NCI-H446 (cell line): ENCODE measurements around the gene DCST2.

Source experiments
- DNase-seq, 2 experiments: peaks; one replicate each; lab custom pipeline; 2025; lab: John Stamatoyannopoulos, UW

The DCST2 gene

DNA sequence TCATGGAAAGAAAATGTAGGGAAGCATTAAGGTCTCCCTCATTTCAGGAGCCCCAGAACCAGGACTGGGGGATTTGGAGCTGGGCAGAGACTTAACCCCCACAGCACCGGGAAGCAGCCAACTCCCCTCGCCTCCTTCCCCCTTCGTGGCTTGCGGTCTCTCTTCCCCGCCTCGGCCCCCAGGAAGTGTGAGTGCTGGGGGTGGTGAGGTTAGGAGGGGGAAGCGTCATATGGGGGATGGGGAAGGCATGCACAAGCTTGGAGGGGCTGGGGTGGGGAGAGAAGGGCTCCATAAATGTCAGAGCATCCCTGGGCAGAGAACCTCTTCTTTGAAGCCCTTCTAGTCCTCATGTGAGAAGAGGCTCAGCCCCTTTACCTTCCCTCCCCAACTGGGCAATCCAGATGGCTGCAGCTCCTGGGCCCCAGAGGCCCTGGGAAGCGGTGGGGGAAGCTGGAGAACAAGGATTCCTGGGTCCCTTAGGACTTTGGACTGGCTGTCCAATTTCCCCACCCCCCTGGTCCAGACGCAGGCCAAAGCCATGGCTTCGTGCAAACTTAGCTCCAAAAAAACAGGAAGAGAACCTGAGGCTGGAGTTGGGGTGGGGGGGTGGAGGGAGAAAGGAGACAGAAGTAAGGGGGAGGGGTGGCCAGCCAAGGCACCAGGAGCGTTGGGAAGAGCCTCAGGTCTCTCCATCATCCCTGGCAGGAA, 23.2 kb downstream of the DCST2 start:
- DNase-seq: no peak

DNA sequence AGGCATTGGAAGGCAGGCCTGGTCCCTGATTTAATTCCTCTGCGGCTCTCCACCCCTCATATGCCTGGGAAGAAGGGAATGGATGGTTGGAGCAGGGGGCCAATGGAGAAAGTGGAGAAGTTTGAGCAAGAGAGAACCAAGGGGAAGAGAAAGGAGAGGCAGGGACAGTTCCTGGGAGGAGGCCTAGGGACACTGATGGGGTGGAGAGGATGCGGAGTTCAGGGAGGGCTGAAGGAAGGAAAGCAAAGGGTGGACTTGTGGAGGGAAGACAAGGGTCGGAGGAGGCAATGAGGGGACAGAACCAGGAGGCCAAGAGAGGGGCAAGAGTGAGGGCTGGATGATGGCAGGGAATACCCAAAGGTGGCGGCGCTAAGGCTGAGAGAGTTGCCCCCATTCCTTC, 23.8 kb downstream of the DCST2 start:
- DNase-seq: no peak

DNA sequence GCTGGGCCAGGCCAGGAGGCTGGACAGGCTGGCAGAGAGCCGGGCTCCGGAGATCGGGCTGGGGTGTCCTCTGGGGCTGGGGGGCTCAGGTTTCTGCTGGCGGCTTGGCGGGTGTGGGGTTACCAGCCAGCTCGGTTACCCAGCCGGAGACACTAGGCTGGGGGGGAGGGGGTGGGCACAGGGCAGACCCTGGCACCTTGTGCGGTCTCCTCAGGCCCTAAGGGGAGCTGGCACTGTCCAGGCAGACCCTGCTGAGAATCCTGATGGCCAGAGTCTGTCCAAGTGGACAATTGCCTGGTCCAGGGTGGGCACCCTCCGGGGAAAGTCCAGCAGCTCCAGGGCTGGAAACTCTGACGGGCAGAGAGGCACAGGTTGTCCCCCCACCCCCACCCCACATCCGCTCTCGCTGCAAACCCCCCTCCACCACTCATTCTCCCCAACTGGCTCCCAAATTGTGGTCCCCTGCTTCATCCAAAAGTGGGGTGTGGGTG, 24.3 kb downstream of the DCST2 start:
- DNase-seq: no peak

DNA sequence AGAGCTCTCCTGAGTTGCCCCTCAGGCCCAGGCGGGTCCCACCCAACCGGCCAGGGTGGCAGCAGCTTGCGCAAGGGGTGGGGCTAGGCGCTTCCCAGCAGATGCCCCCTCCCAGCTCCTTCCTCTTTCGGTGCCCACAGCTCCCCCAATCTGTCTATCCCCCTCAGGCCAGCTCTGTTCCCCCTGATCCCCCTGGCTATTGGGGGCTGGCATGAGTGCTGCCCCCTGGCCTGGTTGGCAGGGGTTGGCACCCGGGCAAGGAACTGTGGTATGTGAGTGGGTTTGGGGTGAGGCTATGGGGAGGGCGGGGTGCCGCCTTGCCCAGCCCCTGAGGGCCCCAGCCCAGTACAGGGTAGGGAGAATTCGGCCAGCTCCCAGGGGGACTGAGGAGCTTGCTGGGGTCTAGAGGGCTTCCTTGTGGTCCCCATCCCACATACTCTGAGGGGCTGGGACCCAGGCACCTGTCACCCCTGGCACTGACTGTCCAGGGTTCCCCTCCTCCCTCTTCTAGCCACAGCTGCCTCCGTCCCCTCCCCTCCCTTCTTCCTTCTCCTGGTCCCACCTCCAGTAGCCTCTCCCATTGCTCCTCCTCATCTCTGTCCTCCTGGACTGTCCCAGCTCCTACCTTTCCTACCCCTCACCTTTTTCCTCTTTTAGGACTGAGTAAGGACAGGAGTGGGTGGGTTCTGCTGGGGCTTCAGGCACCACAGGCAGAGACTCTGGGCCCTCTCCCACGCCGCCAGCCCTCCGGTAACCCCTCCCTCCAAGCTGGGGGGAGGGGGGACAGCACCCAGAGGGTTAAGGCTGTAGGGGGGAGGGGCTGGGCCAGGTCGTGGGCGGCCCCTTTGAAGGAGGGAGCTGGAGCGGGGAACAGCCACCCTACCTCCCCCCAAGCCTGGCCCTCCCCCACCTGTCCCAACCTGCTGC, 25.3 kb downstream of the DCST2 start:
- DNase-seq: no peak

GRCh38 chr1:155007251-155007828, 26.2 kb downstream of the DCST2 start:
- DNase-seq: peak in 1 of 2 experiments; percentile 35

GRCh38 chr1:155006601-155007101, 26.9 kb downstream of the DCST2 start:
- peak in 1 of 2 experiments; percentile 50 for DNase-seq

GRCh38 chr1:155005076-155006011, 28.2 kb downstream of the DCST2 start:
- DNase-seq: peak; percentile 75 to 92

- DNase-seq: no peak
Measured at GRCh38 chr1:155004352-155005075, 29.1 kb downstream of the DCST2 start.

- DNase-seq: no peak
Measured at GRCh38 chr1:155003766-155004351, 29.7 kb downstream of the DCST2 start.

- peak; percentile 50 to 55 for DNase-seq
Measured at GRCh38 chr1:155003227-155003765, 30.3 kb downstream of the DCST2 start.

DNA sequence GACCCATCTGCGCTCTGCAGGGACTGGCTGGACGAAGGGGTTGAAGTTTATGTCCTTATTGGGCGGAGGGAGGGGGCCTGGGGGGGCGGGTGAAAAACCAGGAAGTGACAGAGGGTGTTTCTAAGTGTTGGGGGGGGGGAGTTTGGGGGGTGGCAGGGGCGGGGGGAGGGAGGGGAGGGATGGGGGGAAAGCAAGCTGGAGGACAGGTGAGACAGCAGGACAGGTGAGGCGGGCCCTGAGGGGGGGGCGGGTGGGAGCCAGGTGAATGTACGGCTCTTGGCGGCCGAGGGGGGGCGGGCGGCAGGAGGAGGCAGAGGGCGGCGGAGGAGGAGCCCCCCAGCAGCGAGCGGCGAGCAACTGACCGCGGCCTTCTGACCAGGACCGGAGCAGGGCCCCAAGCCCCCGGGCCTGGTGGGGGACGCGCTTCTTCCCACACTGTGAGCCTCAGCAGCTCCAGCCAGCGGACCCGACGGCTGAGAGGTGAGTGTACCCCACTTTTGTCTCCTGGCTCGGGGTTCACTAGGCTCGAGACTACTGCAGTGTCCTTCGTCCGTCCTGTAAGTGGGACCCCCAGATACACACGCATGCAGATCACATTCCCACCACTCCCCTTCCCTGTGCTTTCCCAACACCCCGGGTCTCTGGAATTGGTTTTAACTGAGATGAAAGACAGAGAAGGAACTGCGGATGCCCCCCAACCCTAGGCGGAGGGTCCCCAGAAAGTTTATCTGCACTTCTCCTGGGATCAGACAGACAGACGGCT, 30.9 kb downstream of the DCST2 start, which contains the start of gene ZBTB7B:
Gene ZBTB7B (plus strand): TSS at position 339 of the 763 bp plus-strand sequence. CDS start 11,859 bp downstream, outside the sequence.
- DNase-seq: no peak

- peak; percentile 99 for DNase-seq
Measured at GRCh38 chr1:155001675-155002463, 31.7 kb downstream of the DCST2 start.

DNA sequence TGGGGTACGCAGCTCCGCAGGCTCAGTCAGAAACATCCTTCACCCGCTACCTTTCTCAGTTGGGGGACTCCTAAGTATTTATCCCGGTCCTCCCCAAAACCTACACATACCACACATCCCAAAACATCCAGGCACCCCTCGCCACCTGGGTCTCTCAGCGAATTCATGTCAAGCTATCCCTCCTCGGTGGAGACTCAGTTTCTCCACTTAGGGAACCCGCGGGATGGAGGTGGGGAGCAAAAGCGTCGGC, 32.2 kb downstream of the DCST2 start:
- no peak for DNase-seq

- DNase-seq: peak; percentile 86 to 91
Measured at GRCh38 chr1:155000726-155001424, 32.7 kb downstream of the DCST2 start.

DNA sequence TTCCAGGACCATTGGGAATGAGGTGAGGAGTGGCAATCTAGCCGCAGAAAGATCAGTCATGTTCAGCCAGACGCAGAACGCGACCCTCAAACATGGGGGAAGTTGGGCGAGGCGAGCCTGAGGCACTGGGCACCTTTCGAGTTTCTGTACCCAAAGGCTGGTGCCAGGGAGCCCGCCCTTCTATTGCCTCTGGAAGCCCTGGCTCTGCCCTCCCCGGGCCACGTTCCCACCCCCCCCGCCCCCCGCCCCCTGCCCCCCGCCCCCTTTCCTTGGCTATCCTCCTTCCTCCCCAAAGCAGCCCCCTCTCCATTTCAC, 33.2 kb downstream of the DCST2 start:
- no peak for DNase-seq

GRCh38 chr1:154999571-155000410, 33.8 kb downstream of the DCST2 start:
- DNase-seq: no peak
